Dermis blood vessel endothelial cell (primary cell): Measurements from ENCODE around the gene EFNB2. TPM values are rescaled to one million over a fixed set of nuclear protein-coding genes. Genes with fewer than 3 reads are reported as not detected.

ENCODE experiments used
- DNase-seq: peaks from one replicate; pipeline ENCODE4 v3.0.0; 2010
- total RNA-seq: library from RNA; depleted of rRNA; stranded (reverse); fragments of >200 nt; gene quantifications from 2 replicates; pipeline ENCODE4 v1.2.3, GENCODE V29; 2014

EFNB2 gene
- total RNA-seq, 1 donor from 2014 or later: 60.1 TPM

GRCh38 chr13:106523576-106523975 lies 11.9 kb downstream of the EFNB2 start:
- peak; percentile 29 for DNase-seq

GRCh38 chr13:106522898-106523525 lies 12.4 kb downstream of the EFNB2 start:
- DNase-seq: peak; percentile 37

GRCh38 chr13:106522112-106522705 lies 13.3 kb downstream of the EFNB2 start:
- no peak for DNase-seq

GRCh38 chr13:106521095-106521799 lies 14.2 kb downstream of the EFNB2 start:
- no peak for DNase-seq

GRCh38 chr13:106520251-106521054 lies 15.0 kb downstream of the EFNB2 start:
- peak; percentile 51 for DNase-seq

GRCh38 chr13:106518512-106518911 lies 16.9 kb downstream of the EFNB2 start:
- no peak for DNase-seq

GRCh38 chr13:106517109-106517847 lies 18.2 kb downstream of the EFNB2 start:
- DNase-seq: peak; percentile 32

GRCh38 chr13:106515635-106516254 lies 19.7 kb downstream of the EFNB2 start:
- no peak for DNase-seq

GRCh38 chr13:106514928-106515634 lies 20.4 kb downstream of the EFNB2 start:
- no peak for DNase-seq

- peak; percentile 68 for DNase-seq
Measured at GRCh38 chr13:106513025-106513983, 22.2 kb downstream of the EFNB2 start.

- DNase-seq: no peak
Measured at GRCh38 chr13:106507560-106508274, 27.7 kb downstream of the EFNB2 start.

GRCh38 chr13:106506286-106506685 lies 29.2 kb downstream of the EFNB2 start:
- DNase-seq: no peak

GRCh38 chr13:106505732-106506131 lies 29.7 kb downstream of the EFNB2 start:
- DNase-seq: no peak

GRCh38 chr13:106505295-106505694 lies 30.2 kb downstream of the EFNB2 start:
- no peak for DNase-seq

GRCh38 chr13:106503730-106504453 lies 31.6 kb downstream of the EFNB2 start:
- DNase-seq: no peak

GRCh38 chr13:106503272-106503671 lies 32.2 kb downstream of the EFNB2 start:
- DNase-seq: no peak

GRCh38 chr13:106500445-106500844 lies 35.0 kb downstream of the EFNB2 start:
- no peak for DNase-seq

- DNase-seq: no peak
Measured at GRCh38 chr13:106499896-106500295, 35.6 kb downstream of the EFNB2 start.

- DNase-seq: no peak
Measured at GRCh38 chr13:106499113-106499512, 36.3 kb downstream of the EFNB2 start.
